GM08714 (cell line): ENCODE measurements around the gene PRAME.

Experiments
- H3K4me3 ChIP-seq: fragments of 200-500 bp; sonication (Bioruptor generic); 2 replicates; pipeline ENCODE4 v1.5.1; 2014; ENCODE audit warnings: mild to moderate bottlenecking, low read length, inconsistent platforms
- ZNF274 ChIP-seq: IDR thresholded peaks from 2 replicates; pipeline ENCODE4 v1.6.1; 2012; ENCODE audit warnings: mild to moderate bottlenecking, low read depth, low read length

The PRAME gene

GRCh38 chr22:22573047-22573889 is 14.2 kb upstream of the PRAME start:
- no peak for TF ChIP-seq ZNF274
- no peak overlapping the region for H3K4me3 ChIP-seq

- H3K4me3 ChIP-seq = no peak overlapping the region
- no peak for TF ChIP-seq ZNF274
Measured at GRCh38 chr22:22571862-22572261, 12.8 kb upstream of the PRAME start.

- no peak overlapping the region for H3K4me3 ChIP-seq
- TF ChIP-seq ZNF274 = no peak
Measured at GRCh38 chr22:22571429-22571828, 12.4 kb upstream of the PRAME start.

DNA sequence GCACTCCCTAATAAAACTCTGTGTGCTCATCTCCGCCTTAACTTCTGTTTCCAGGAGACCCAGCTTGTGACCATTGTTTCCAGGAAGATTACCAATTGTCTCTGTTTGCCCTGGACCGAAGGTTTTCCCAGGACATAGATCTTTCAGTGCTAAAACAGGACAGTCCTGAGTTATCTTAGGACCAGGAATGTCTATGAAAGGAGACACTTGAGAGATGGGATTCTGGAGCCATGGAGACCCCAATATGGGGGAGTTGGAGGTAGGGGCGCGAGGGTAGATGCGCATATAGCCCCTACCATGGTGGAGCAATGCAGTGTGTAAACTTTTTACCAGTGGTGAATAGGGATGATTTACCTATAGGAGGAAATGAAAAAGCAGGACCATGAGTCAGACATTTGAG is 10.2 kb upstream of the PRAME start:
- H3K4me3 ChIP-seq = no peak overlapping the region
- TF ChIP-seq ZNF274 = no peak

DNA sequence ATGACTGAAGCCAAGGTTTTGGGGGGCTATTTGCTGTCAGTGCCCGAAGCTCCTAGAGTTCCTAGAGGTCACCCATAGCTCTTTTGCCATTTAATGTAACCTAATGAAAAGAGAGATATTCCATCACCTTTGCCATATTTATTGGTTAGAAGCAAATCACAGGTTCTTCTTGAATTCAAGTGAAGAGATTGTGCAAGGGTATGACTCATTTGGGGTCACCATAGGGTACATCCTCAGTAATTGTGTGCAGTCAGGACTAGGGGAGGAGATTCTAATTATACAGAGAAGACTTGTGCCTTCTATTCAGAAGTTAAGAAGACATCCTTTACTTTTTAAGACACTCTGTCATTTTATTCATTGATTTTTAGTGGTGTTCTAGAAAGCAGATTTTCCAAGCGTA is 6.9 kb upstream of the PRAME start:
- no peak overlapping the region for H3K4me3 ChIP-seq

DNA sequence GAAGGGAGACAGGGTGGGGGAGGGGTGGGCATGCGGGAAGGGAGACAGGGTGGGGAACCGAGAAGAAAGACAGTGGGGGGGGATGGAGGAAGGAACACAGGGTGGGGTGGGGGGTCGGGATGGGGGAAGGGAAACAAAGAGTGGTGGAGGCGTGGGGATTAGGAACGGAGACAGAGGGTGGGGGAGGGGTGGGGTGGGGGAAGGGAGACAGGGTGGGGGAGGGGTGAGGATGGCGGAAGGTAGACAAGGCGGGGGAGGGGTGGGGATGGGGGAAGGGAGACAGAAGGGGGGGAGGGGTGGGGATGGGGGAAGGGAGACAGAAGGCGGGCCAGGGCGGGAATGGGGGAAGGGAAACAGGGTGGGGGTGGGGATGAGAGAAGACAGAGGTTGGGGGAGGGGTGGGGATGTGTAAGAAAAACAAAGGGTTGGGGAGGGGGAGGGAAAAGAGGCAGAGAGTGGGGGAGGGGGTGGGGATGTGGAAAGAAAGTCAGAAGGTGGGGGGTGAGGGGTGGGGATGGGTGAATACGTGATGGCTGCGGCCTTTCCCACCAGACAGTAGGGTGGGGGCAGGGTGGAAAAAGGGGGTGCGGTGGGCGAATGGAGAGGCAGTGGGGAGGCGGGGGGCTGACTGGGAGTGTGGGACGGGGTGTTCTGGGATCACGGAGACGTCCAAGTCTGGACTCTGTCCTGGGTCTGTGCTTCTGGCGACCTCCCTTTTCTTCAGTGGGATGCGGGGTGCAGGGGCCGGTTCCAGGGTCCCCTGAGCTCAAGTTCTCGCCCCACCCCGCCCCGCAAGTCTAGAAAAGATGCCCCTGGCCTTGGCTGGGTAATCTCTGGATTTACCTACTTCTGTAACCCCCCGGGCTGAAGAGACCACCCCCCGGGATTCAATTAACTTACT is 744 bp downstream of the PRAME start:
- TF ChIP-seq ZNF274 = no peak
- H3K4me3 ChIP-seq = no peak overlapping the region

More for the DNA sequence above, 6.9 kb upstream of the PRAME start:
- no peak for TF ChIP-seq ZNF274

GRCh38 chr22:22556995-22557925 is 1.8 kb downstream of the PRAME start:
- no peak overlapping the region for H3K4me3 ChIP-seq
- no peak for TF ChIP-seq ZNF274

DNA sequence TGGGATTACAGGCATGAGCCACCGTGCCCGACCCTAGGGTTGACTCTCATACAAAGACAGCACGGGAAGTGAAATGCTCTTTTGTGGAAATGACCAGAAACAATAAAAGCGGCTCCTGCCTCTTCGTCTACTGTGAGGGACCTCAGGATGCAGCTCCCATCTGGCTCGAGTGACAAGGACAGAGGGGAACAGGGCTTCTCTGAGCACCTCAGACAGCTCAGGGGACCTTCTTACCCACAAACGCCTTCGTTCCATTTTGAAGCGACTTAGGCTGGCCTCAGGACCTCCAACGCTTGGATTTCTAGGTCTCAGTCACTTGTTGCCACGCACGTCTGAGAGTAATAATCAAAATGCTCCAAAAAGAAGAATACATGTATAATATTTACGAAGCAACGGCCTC is 2.5 kb downstream of the PRAME start:
- TF ChIP-seq ZNF274 = no peak
- no peak overlapping the region for H3K4me3 ChIP-seq

GRCh38 chr22:22555596-22555995 is 3.5 kb downstream of the PRAME start:
- no peak for TF ChIP-seq ZNF274
- no peak overlapping the region for H3K4me3 ChIP-seq

DNA sequence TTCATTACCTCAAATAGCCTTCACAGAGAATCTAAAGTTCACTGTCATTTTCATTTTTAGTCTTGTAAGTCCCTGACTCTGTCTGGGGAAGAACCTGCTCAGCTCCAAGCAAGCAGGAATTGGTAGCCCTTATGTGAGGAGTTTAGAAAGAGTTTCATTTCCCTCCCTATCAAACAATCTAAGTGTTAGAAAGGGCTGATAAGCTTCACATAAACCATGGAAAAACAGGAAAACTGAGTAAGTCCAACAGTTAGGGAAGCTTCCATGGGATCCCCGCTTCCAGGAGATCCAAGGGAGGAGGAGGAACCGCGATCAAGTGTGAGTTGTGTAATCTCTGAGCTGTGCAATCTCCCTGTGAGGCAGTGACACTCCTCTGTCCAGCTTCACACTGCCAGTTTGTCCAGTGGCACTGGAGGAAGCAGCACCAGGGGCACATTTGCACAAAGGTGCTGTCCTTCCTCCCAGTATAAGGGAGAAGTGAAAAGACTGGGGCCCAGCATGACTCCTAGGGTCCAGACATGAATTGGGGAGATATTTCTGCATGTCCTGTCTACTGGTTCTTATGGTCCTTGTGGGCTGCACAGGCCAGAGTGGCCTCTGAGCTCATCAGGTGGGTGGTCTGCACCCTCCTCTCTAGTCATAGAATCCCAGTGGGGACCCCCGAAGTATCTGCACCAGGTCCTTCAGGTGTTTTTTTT is 4.3 kb downstream of the PRAME start:
- no peak for TF ChIP-seq ZNF274
- no peak overlapping the region for H3K4me3 ChIP-seq

DNA sequence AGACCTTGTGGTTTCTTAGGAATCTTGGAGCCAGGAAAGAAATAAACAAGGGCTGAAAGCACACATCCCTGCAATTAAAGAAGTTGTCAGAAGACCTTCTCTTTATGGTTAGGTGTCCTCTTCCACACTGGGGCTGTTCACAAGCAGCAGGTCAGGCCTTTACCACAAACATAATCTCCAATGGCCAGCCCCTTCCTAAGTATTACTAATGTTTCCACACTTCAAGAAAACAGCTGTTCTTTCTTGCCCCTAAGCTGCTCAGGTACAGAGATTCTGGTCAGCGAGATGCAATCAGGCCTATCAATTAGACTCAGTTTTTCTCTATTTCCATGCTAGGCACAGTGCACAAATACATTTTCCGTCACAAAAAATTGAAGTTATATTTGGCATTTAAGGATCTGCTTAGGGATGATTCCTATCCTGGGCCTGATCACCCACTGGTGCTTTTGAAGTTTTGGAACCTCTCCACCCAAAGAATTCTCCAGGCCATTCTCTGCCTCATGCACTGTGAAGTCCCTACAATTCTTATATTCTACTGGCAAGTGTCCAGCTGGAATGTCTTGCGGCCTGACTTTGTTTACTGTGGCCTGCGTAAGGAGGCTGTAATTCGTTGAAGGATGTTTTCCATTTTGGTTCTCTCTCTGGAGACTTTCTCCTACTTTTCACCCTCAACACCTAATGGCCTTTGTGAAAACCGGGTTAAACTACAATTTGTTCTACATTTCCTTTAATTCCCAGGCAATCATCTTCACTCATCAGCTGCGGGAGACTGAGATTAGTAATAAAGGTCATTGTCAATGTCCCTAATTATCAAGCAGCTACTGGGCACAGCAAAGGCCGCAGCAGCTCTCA is 5.1 kb downstream of the PRAME start:
- no peak for TF ChIP-seq ZNF274
- no peak overlapping the region for H3K4me3 ChIP-seq

- TF ChIP-seq ZNF274 = no peak
- no peak overlapping the region for H3K4me3 ChIP-seq
Measured at GRCh38 chr22:22553141-22553540, 5.9 kb downstream of the PRAME start.
